ENCODE results near the gene SH3PXD2A. TPM values are rescaled to one million over a fixed set of nuclear protein-coding genes. Genes with fewer than 3 reads are reported as not detected.

SH3PXD2A gene
- total and polyA plus RNA-seq, 2 donors (not counting 1 experiment from before 2014, with no cell fraction given): 3.2 to 33.5 TPM

DNA sequence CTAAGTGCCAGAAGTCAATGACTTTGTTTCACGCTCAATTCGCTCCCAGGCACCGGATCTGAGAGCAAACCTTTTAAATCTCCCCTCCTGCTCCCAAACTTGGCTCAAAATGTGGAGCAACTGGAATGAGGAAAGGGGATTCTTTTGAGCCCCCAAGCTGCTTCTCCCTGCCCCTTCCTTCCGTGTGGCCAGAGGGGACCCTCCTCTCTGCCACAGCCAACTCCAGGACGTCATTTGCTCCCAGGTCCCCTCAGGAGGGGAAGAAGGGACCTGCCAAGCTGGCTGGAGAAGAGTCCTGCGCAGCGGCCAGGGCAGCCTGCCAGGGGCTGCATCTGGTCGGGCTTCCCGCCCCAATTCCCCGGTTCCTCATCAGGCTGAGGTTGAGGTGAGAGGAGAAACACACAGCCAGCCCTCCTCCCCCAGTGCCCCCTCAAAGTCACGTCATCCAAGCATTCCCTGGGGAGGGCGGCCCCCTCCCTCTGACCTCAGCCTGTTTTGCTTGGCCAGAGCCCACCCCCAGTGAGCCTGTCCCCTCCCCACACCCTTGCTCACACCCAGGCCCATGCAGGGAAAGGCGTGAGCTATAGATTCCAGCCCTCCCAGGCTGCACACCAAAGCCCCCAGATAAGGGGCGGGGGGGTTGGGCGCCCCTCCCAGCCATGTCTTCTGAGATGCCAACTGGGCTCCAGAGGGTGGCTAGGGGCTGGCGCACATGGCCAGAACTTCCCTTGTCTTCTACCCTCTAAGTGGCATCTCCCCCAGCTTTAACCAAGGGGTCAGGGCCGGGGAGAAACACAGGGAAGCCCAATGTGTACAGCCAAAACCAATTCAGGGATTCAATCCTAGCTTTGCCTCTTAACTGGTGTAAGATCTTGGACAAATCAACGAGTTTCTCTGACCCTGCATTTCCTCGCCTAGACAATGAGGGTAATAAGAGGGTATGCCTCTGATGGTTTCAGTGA is 35.0 kb downstream of the SH3PXD2A start:
- WGBS (ENCODE audit: insufficient coverage): 40% methylated on average over 14 of the region's 19 CpGs
- intact Hi-C loops (cut with micrococcal nuclease): no loop called here
- Mint-ChIP-seq H3K9me3 (ENCODE audit: insufficient read depth) (no peaks in the 10 kb centered on the region), H3K4me3 (no peak overlapping the region), H3K27me3 (peaks cover 40% of the 10 kb centered on the region), H3K27ac (no peak overlapping the region), H3K4me1 (no peaks in the 10 kb centered on the region)
- peaks cover 0 to 14% (median 0%) of the 10 kb centered on the region in 4 experiments for H3K27me3 ChIP-seq (replicated peaks in 1 of 4; ENCODE audit: control extremely low read depth in 1 of 4, control insufficient read depth in 3 of 4, insufficient read depth in 4 of 4, low read length in 3 of 4)
- no peaks in the 10 kb centered on the region for H4K20me1 ChIP-seq (ENCODE audit: control insufficient read depth, insufficient read depth, low read length, poor library complexity, severe bottlenecking)
- ATAC-seq (ENCODE audit: low read depth): no peak
- H3K9me3 ChIP-seq (ENCODE audit: control extremely low read depth in 1 of 3, control insufficient read depth in 2 of 3, insufficient read depth in 1 of 3, low read length in 2 of 3): no peaks in the 10 kb centered on the region
- H3K36me3 ChIP-seq (replicated peaks in 1 of 2; ENCODE audit: control extremely low read depth in 1 of 2, control insufficient read depth in 1 of 2, extremely low read depth in 1 of 2, insufficient read depth in 2 of 2, low read length in 1 of 2): no peaks in the 10 kb centered on the region
- H3K79me2 ChIP-seq (ENCODE audit: control insufficient read depth, insufficient read depth, low read length): no peaks in the 10 kb centered on the region
- no peak overlapping the region for H2AFZ ChIP-seq (ENCODE audit: insufficient read depth, low read depth, low read length, poor library complexity, severe bottlenecking)
- ChIA-PET CTCF (no interaction called here), POLR2A (no interaction called here)
- no peak overlapping the region for H3K4me3 ChIP-seq (ENCODE audit: control extremely low read depth in 1 of 5, extremely low read depth in 1 of 5, insufficient read depth in 1 of 5, low read depth in 2 of 5, low read length in 4 of 5)
- TF ChIP-seq EZH2 (IDR thresholded peaks at IDR 0.05; ENCODE audit: borderline replicate concordance, insufficient read depth, low read depth, low read length, poor library complexity, severe bottlenecking) (no peak), CTCF (IDR thresholded peaks at IDR 0.05) (no peak)
- DNase-seq: no peak
- H3K27ac ChIP-seq (ENCODE audit: low read length in 2 of 2): no peak overlapping the region
- H3K9ac ChIP-seq (ENCODE audit: low read length): no peak overlapping the region
- no peaks in the 10 kb centered on the region for H3K4me1 ChIP-seq (ENCODE audit: control insufficient read depth in 2 of 2, insufficient read depth in 2 of 2, low read length in 2 of 2)
- H3K4me2 ChIP-seq (replicated peaks; ENCODE audit: low read depth, low read length, poor library complexity, severe bottlenecking): no peak overlapping the region

- 73% methylated on average over 7 of the region's 7 CpGs for WGBS (ENCODE audit: insufficient coverage)
- intact Hi-C loops (cut with micrococcal nuclease): no loop called here
- H3K79me2 ChIP-seq (ENCODE audit: control insufficient read depth, insufficient read depth, low read length): no peaks in the 10 kb centered on the region
- no peak overlapping the region for H3K4me3 ChIP-seq (ENCODE audit: control extremely low read depth in 1 of 5, extremely low read depth in 1 of 5, insufficient read depth in 1 of 5, low read depth in 2 of 5, low read length in 4 of 5)
- Mint-ChIP-seq H3K4me3 (no peak overlapping the region), H3K27ac (no peak overlapping the region), H3K9me3 (ENCODE audit: insufficient read depth) (no peaks in the 10 kb centered on the region), H3K27me3 (peaks cover 38% of the 10 kb centered on the region), H3K4me1 (no peaks in the 10 kb centered on the region)
- no peaks in the 10 kb centered on the region for H4K20me1 ChIP-seq (ENCODE audit: control insufficient read depth, insufficient read depth, low read length, poor library complexity, severe bottlenecking)
- no peaks in the 10 kb centered on the region for H3K36me3 ChIP-seq (replicated peaks in 1 of 2; ENCODE audit: control extremely low read depth in 1 of 2, control insufficient read depth in 1 of 2, extremely low read depth in 1 of 2, insufficient read depth in 2 of 2, low read length in 1 of 2)
- no peak overlapping the region for H2AFZ ChIP-seq (ENCODE audit: insufficient read depth, low read depth, low read length, poor library complexity, severe bottlenecking)
- TF ChIP-seq EZH2 (IDR thresholded peaks at IDR 0.05; ENCODE audit: borderline replicate concordance, insufficient read depth, low read depth, low read length, poor library complexity, severe bottlenecking) (no peak), CTCF (IDR thresholded peaks at IDR 0.05) (no peak)
- ChIA-PET CTCF (no interaction called here), POLR2A (no interaction called here)
- H3K4me2 ChIP-seq (replicated peaks; ENCODE audit: low read depth, low read length, poor library complexity, severe bottlenecking): no peak overlapping the region
- peaks cover 0 to 14% (median 0%) of the 10 kb centered on the region in 4 experiments for H3K27me3 ChIP-seq (replicated peaks in 1 of 4; ENCODE audit: control extremely low read depth in 1 of 4, control insufficient read depth in 3 of 4, insufficient read depth in 4 of 4, low read length in 3 of 4)
- no peak for DNase-seq
- no peaks in the 10 kb centered on the region for H3K4me1 ChIP-seq (ENCODE audit: control insufficient read depth in 2 of 2, insufficient read depth in 2 of 2, low read length in 2 of 2)
- no peak for ATAC-seq (ENCODE audit: low read depth)
- no peak overlapping the region for H3K9ac ChIP-seq (ENCODE audit: low read length)
- no peak overlapping the region for H3K27ac ChIP-seq (ENCODE audit: low read length in 2 of 2)
- no peaks in the 10 kb centered on the region for H3K9me3 ChIP-seq (ENCODE audit: control extremely low read depth in 1 of 3, control insufficient read depth in 2 of 3, insufficient read depth in 1 of 3, low read length in 2 of 3)
Observed at GRCh38 chr10:103819493-103819892, 35.9 kb downstream of the SH3PXD2A start.
